Mesendoderm (in vitro differentiated cells): Measurements from ENCODE around the gene SLC16A7. TPM values are rescaled to one million over a fixed set of nuclear protein-coding genes. Genes with fewer than 3 reads are reported as not detected.
A peak's percentile ranks its signal among the peaks of the same experiment; 100 is the strongest.

ENCODE experiments used
- DNase-seq: peaks from one replicate; pipeline ENCODE4 v3.0.0; 2013
- H2AK5ac ChIP-seq: 2 replicates; pipeline ENCODE4 v1.6.1; 2013; ENCODE audit warnings: low read length, inconsistent platforms
- H2BK120ac ChIP-seq: 2 replicates; pipeline ENCODE4 v1.6.1; 2013; ENCODE audit warnings: low read depth, mild to moderate bottlenecking, low read length, moderate library complexity, mixed read lengths
- H2BK15ac ChIP-seq: replicated peaks from 2 replicates; pipeline ENCODE4 v1.6.1; 2013; ENCODE audit warnings: low read depth, mild to moderate bottlenecking, moderate library complexity
- H2BK5ac ChIP-seq: 2 replicates; pipeline ENCODE4 v1.6.1; 2013; ENCODE audit warnings: low read length, inconsistent platforms
- H3K18ac ChIP-seq: 2 replicates; pipeline ENCODE4 v1.6.1; 2013; ENCODE audit warnings: mild to moderate bottlenecking, low read length, mixed read lengths
- H3K23ac ChIP-seq: one replicate; pipeline ENCODE4 v1.6.1; 2013; ENCODE audit warnings: low read length
- H3K27ac ChIP-seq: 2 replicates; pipeline ENCODE4 v1.5.1; 2013; ENCODE audit warnings: low read depth, mild to moderate bottlenecking, inconsistent platforms, low read length, moderate library complexity
- H3K27me3 ChIP-seq: 2 replicates; pipeline ENCODE4 v1.6.1; 2013; ENCODE audit warnings: low read length, control low read depth, mild to moderate bottlenecking, inconsistent platforms; ENCODE audit not compliant: insufficient read depth, poor library complexity
- H3K36me3 ChIP-seq: 2 replicates; pipeline ENCODE4 v1.6.1; 2013; ENCODE audit warnings: low read length, inconsistent platforms; ENCODE audit not compliant: control insufficient read depth, insufficient read depth
- H3K4ac ChIP-seq: one replicate; pipeline ENCODE4 v1.6.1; 2013; ENCODE audit warnings: low read depth, mild to moderate bottlenecking, low read length, moderate library complexity
- H3K4me1 ChIP-seq: 2 replicates; pipeline ENCODE4 v1.6.1; 2013; ENCODE audit warnings: low read depth, low read length, inconsistent platforms; ENCODE audit not compliant: control insufficient read depth
- H3K4me2 ChIP-seq: 2 replicates; pipeline ENCODE4 v1.6.1; 2013; ENCODE audit warnings: low read length
- H3K4me3 ChIP-seq: 2 replicates; pipeline ENCODE4 v1.5.1; 2013; ENCODE audit warnings: mild to moderate bottlenecking, low read length
- H3K56ac ChIP-seq: one replicate; pipeline ENCODE4 v1.6.1; 2013; ENCODE audit warnings: low read length
- H3K79me1 ChIP-seq: 2 replicates; pipeline ENCODE4 v1.6.1; 2013; ENCODE audit warnings: low read length, inconsistent platforms
- H3K79me2 ChIP-seq: 2 replicates; pipeline ENCODE4 v1.6.1; 2013; ENCODE audit warnings: mild to moderate bottlenecking, low read length; ENCODE audit not compliant: control insufficient read depth, insufficient read depth
- H3K9ac ChIP-seq: 2 replicates; pipeline ENCODE4 v1.6.1; 2013; ENCODE audit warnings: low read length, inconsistent platforms
- H4K5ac ChIP-seq: one replicate; pipeline ENCODE4 v1.6.1; 2013; ENCODE audit warnings: low read length
- H4K8ac ChIP-seq: one replicate; pipeline ENCODE4 v1.6.1; 2013; ENCODE audit warnings: low read depth, mild to moderate bottlenecking, control low read depth, low read length, moderate library complexity
- WGBS: extraction: QIAGEN DNeasy Blood & Tissue Kit; methylation state at CpG from one replicate; pipeline ENCODE4 v1.1.7; 2013; ENCODE audit warnings: low lambda C conversion rate, missing lambda C conversion rate; ENCODE audit not compliant: insufficient coverage; ENCODE audit errors: extremely low coverage; 5-methylcytosine and 5-hydroxymethylcytosine counted together
- small RNA-seq: library from polyadenylated mRNA; stranded (forward); fragments of <200 nt; extraction: miRNeasy Mini kit (QIAGEN cat#:217004); gene quantifications from one replicate; pipeline ENCODE3, GENCODE V24; 2013; ENCODE audit not compliant: insufficient read depth

The SLC16A7 gene

GRCh38 chr12:59834659-59835474 is 239.0 kb downstream of the SLC16A7 start:
- no peak overlapping the region for H3K4me3 ChIP-seq
- H3K9ac ChIP-seq = no peak overlapping the region
- H4K8ac ChIP-seq = no peak overlapping the region
- no peak overlapping the region for H3K56ac ChIP-seq
- DNase-seq = peak; percentile 37
- no peaks in the 10 kb centered on the region for H3K79me1 ChIP-seq
- no peak overlapping the region for H4K5ac ChIP-seq
- no peak overlapping the region for H2BK5ac ChIP-seq
- no peaks in the 10 kb centered on the region for H3K27me3 ChIP-seq
- no peaks in the 10 kb centered on the region for H3K79me2 ChIP-seq
- H2AK5ac ChIP-seq = no peak overlapping the region
- H3K4me2 ChIP-seq = no peak overlapping the region
- H3K36me3 ChIP-seq = no peaks in the 10 kb centered on the region
- no peak overlapping the region for H3K18ac ChIP-seq
- no peak overlapping the region for H2BK15ac ChIP-seq
- H3K4me1 ChIP-seq = no peaks in the 10 kb centered on the region
- H2BK120ac ChIP-seq = no peak overlapping the region
- H3K4ac ChIP-seq = no peak overlapping the region
- no CpG with 5 or more reads among the region's 2 CpGs for WGBS
- no peak overlapping the region for H3K23ac ChIP-seq
- no peak overlapping the region for H3K27ac ChIP-seq

Small RNA genes within 50 kb of the gene (small RNA-seq; reads per million reads assigned to genes)
- not detected for gene AC079905.2
- not detected for gene RNU4-20P
